K562 (cell line): ENCODE results near the gene TMEM100. TPM values are rescaled to one million over a fixed set of nuclear protein-coding genes. Genes with fewer than 3 reads are reported as not detected.

Experiments used
- ATF1 ChIP-seq, 2 experiments: fragments of 450-650 bp in 1 of 2; IDR thresholded peaks; 2 replicates each; pipeline ENCODE4 v1.6.1; 2016; ENCODE audit warnings: missing compliant biosample characterization in 1 of 2, missing genetic modification characterization in 1 of 2
- ATF4 ChIP-seq: fragments of 450-650 bp; formaldehyde crosslinking; IDR thresholded peaks from 2 replicates; pipeline ENCODE4 v1.4.0; 2022; ENCODE audit warnings: mild to moderate bottlenecking, moderate library complexity
- C11orf30 ChIP-seq: fragments of 450-650 bp; IDR thresholded peaks from 2 replicates; pipeline ENCODE4 v1.6.1; 2016; ENCODE audit warnings: low read depth, mild to moderate bottlenecking
- DACH1 ChIP-seq: fragments of 450-650 bp; IDR thresholded peaks from 2 replicates; pipeline ENCODE4 v1.6.1; 2018; ENCODE audit not compliant: partially characterized antibody
- GABPB2 ChIP-seq: fragments of 250-450 bp; sonication (Bioruptor Pico); conservative IDR thresholded peaks from 2 replicates; pipeline ENCODE4 v1.5.1; 2021; ENCODE audit warnings: mild to moderate bottlenecking
- GTF2B ChIP-seq: IDR thresholded peaks from 2 replicates; pipeline ENCODE4 v1.6.1; 2011; ENCODE audit not compliant: insufficient read length; ENCODE audit errors: extremely low read depth
- HDGF ChIP-seq: fragments of 450-650 bp; IDR thresholded peaks from 2 replicates; pipeline ENCODE4 v1.6.1; 2016
- ILK ChIP-seq: fragments of 450-650 bp; IDR thresholded peaks from 2 replicates; pipeline ENCODE4 v1.6.1; 2016; ENCODE audit warnings: missing genetic modification characterization, low read depth, mild to moderate bottlenecking, missing compliant biosample characterization, moderate library complexity, borderline replicate concordance
- MAFK ChIP-seq: IDR thresholded peaks from 2 replicates; pipeline ENCODE4 v1.6.1; 2011; ENCODE audit warnings: low read length, improper control_type of control experiment
- NFIC ChIP-seq: fragments of 450-650 bp; IDR thresholded peaks from 2 replicates; pipeline ENCODE4 v1.6.1; 2017; ENCODE audit warnings: mild to moderate bottlenecking, inconsistent platforms
- PATZ1 ChIP-seq: fragments of 250-450 bp; sonication (Bioruptor Pico); IDR thresholded peaks from 2 replicates; pipeline ENCODE4 v1.5.0; 2020; ENCODE audit warnings: mild to moderate bottlenecking, borderline replicate concordance
- PHB2 ChIP-seq: fragments of 450-650 bp; IDR thresholded peaks from 2 replicates; pipeline ENCODE4 v1.6.1; 2017; ENCODE audit warnings: low read depth
- SMARCC2 ChIP-seq: fragments of 450-650 bp; IDR thresholded peaks from 2 replicates; pipeline ENCODE4 v1.6.1; 2017; ENCODE audit warnings: antibody characterized with exemption, moderate library complexity, mild to moderate bottlenecking, low read depth
- TCF3 ChIP-seq: sonication (generic); formaldehyde crosslinking; IDR thresholded peaks from 2 replicates; pipeline ENCODE4 v1.4.0; 2020; ENCODE audit warnings: mild to moderate bottlenecking, missing genetic modification reagents
- ZFP1 ChIP-seq: fragments of 450-650 bp; formaldehyde crosslinking; IDR thresholded peaks from 2 replicates; pipeline ENCODE4 v1.4.0; 2020; ENCODE audit warnings: mild to moderate bottlenecking, mixed read lengths
- ZFPM2 ChIP-seq: fragments of 250-450 bp; sonication (Bioruptor Pico); IDR thresholded peaks from 2 replicates; pipeline ENCODE4 v1.5.1; 2022; ENCODE audit warnings: mild to moderate bottlenecking
- ZNF133 ChIP-seq: fragments of 250-450 bp; sonication (Bioruptor Pico); IDR thresholded peaks from 2 replicates; pipeline ENCODE4 v1.4.0; 2020; ENCODE audit warnings: mild to moderate bottlenecking
- ZNF311 ChIP-seq: fragments of 250-450 bp; sonication (Bioruptor Pico); IDR thresholded peaks from 2 replicates; pipeline ENCODE4 v1.4.0; 2020; ENCODE audit warnings: mild to moderate bottlenecking, moderate library complexity
- ZNF395 ChIP-seq: fragments of 200-800 bp; sonication (Bioruptor generic); IDR thresholded peaks from 2 replicates; pipeline ENCODE4 v1.6.1; 2017; ENCODE audit warnings: missing genetic modification characterization, missing compliant biosample characterization
- polyA plus RNA-seq, 8 experiments: library from polyadenylated mRNA; depleted of rRNA in 4 of 8; stranded (reverse) in 5 of 8; unstranded in 3 of 8; fragments of >200 nt; fragmentation: Nextera tagmentation in 2 of 8; fragmentation: Illumina TruSeq in 1 of 8; extraction: Ambion mirVana in 2 of 8; extraction: Trizol in 1 of 8; gene quantifications; 2 replicates each; pipeline versions ENCODE4 v1.2.1 to v1.2.3, GENCODE V29; 2011 to 2014; ENCODE audit warnings: inconsistent platforms in 1 of 8, missing spikeins in 1 of 8
- total RNA-seq, 7 experiments: library from RNA; depleted of rRNA in 6 of 7; stranded (reverse); fragments of >200 nt in 6 of 7; fragmentation: Illumina TruSeq in 2 of 7; extraction: Trizol in 2 of 7; gene quantifications; 2 replicates each; pipeline versions ENCODE4 v1.2.1 to v1.2.3, GENCODE V29; 2011 to 2021; ENCODE audit warnings: low replicate concordance in 1 of 7
- TF ChIP-seq, protein P1 (sequence below): fragments of 450-650 bp; formaldehyde crosslinking; IDR thresholded peaks from 2 replicates; pipeline ENCODE4 v1.4.0; 2022; ENCODE audit warnings: missing genetic modification characterization
- TF ChIP-seq, protein P2 (sequence below): fragments of 450-650 bp; IDR thresholded peaks from 2 replicates; pipeline ENCODE4 v1.7.0; 2016; ENCODE audit warnings: borderline replicate concordance

TMEM100 gene
- total and polyA plus RNA-seq, 9 of the 15 experiments (the other 6 are each of a cell fraction or from before 2014, with no cell fraction given) = 0.12 to 0.50 (median 0.19) TPM

GRCh38 chr17:55734128-55734781 lies 11.6 kb upstream of the TMEM100 start (continued):
- TF ChIP-seq TCF3 (no peak), GABPB2 (no peak), SMARCC2 (no peak), ZNF311 (CRISPR knock-in tag) (no peak), DACH1 (peak; percentile 32), ZFPM2 (CRISPR knock-in tag) (no peak), MAFK (no peak), HDGF (no peak; the same call in 1 of the 2 replicates), ZFP1 (CRISPR knock-in tag) (no peak), ZNF395 (CRISPR knock-in tag) (no peak), ATF1 (CRISPR knock-in tag; IDR thresholded peaks at IDR 0.05) (no peak), ATF1 (tag; IDR thresholded peaks at IDR 0.05) (no peak), GTF2B (no peak), ILK (no peak), PATZ1 (no peak), PHB2 (0 out of 2 replicates have a peak, but pooled peaks have one; percentile 40), C11orf30 (no peak), NFIC (0 out of 2 replicates have a peak, but pooled peaks have one; percentile 19), ZNF133 (no peak), ATF4 (CRISPR knock-in tag) (no peak)
- TF ChIP-seq, protein P1, sequence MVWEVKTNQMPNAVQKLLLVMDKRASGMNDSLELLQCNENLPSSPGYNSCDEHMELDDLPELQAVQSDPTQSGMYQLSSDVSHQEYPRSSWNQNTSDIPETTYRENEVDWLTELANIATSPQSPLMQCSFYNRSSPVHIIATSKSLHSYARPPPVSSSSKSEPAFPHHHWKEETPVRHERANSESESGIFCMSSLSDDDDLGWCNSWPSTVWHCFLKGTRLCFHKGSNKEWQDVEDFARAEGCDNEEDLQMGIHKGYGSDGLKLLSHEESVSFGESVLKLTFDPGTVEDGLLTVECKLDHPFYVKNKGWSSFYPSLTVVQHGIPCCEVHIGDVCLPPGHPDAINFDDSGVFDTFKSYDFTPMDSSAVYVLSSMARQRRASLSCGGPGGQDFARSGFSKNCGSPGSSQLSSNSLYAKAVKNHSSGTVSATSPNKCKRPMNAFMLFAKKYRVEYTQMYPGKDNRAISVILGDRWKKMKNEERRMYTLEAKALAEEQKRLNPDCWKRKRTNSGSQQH (CRISPR knock-in tag) = no peak
- TF ChIP-seq, protein P2, sequence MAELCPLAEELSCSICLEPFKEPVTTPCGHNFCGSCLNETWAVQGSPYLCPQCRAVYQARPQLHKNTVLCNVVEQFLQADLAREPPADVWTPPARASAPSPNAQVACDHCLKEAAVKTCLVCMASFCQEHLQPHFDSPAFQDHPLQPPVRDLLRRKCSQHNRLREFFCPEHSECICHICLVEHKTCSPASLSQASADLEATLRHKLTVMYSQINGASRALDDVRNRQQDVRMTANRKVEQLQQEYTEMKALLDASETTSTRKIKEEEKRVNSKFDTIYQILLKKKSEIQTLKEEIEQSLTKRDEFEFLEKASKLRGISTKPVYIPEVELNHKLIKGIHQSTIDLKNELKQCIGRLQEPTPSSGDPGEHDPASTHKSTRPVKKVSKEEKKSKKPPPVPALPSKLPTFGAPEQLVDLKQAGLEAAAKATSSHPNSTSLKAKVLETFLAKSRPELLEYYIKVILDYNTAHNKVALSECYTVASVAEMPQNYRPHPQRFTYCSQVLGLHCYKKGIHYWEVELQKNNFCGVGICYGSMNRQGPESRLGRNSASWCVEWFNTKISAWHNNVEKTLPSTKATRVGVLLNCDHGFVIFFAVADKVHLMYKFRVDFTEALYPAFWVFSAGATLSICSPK = no peak
